Middle frontal gyrus (tissue), 1 donor: Measurements from ENCODE around the gene SHC4.
"Not testable (repeated sequence)": the region's sequence is repeated elsewhere in the genome, so short reads cannot be mapped to it uniquely, and the experiment has no call there.

Experiments
- DNase-seq: peaks from one replicate; pipeline ENCODE4 v3.0.0-alpha.2; 2015; ENCODE audit warnings: low spot score; ENCODE audit errors: extremely low spot score

Gene SHC4

DNA sequence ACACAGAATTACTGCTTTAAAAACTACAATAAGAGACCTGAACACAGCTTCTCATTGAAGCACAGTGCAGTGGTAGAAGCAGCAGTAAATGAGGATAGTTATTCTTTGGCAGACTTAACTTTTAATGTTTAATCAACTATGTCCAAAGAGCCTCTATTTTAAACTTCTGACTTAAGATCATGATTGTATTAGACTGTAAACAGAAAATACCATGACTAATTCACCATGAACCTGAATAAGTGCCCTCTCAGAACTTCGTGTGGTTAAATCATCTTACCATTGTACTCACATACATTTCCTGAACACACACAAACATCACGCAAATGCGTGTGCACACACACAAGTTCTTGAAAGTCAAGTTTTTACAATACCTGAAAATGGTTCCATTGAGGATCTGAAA, 166.8 kb downstream of the SHC4 start:
- no peak for DNase-seq

GRCh38 chr15:48796521-48796920, 167.2 kb downstream of the SHC4 start:
- no peak for DNase-seq

GRCh38 chr15:48795901-48796300, 167.8 kb downstream of the SHC4 start:
- no peak for DNase-seq

DNA sequence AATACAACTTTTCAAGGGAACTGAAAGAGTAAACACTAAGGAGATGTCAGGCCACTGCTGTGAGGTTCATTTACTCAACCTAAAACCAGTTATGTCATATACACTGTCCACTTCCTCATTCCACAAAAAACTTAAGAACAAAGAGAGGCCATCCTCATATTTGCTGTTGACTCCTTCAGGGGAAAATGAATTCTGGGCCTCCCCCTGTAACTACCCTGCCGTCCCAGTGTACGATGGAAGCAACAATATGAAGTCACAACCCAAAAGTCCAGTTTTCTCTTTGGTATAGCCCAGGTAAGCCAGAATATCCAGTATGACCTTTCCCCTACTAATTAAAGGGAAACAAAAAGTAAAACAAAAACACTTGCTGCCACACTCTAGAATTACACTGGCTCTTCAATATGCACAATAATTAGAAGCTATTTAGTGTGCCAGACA, 169.0 kb downstream of the SHC4 start:
- no peak for DNase-seq

- DNase-seq = no peak
Observed at GRCh38 chr15:48792408-48792807, 171.3 kb downstream of the SHC4 start.

DNA sequence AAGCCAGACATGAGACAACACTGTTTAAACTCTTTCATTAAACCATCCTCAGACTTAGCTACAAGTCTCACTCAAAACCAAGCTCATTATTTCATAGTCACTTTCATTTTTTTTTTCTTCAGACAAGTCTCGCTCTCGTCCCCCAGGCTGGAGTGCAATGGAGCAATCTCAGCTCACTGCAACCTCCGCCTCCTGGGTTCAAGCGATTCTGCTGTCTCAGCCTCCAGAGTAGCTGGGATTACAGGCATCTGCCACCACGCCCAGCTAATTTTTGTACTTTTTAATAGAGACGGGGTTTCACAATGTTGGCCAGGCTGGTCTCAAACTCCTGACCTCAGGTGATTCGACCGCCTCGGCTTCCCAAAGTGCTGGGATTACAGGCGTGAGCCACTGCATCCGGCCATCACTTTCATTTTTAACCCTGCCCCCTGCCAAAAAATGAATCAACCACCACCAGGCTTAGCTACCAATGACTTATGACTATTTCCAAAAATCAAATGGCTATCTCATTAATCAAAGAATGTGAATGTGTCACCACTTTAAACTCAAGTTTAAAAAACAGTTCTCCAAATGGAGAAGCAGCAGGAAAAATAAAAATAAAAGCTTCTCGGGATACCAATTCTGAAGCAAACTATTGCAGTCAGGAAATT, 173.1 kb downstream of the SHC4 start:
- DNase-seq = not testable (repeated sequence)

DNA sequence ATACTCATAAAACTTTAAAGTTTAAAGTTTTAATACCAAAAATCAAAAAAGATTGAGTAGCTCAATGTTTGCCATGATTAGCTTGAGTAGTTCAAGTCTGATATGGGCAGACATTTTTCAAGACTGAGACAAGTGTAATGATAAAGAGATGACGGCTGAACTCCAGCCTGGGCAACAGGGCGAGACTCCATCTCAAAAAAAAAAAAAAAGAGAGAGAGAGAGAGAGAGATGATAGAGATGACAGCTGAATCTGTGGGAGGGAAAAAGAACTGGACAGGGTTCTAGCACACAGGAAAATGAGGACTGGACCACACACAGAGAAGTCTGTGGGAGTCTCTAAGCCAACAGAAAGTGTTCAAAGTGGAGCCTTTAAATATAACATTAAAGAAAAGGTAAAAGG, 178.0 kb downstream of the SHC4 start:
- no peak for DNase-seq

DNA sequence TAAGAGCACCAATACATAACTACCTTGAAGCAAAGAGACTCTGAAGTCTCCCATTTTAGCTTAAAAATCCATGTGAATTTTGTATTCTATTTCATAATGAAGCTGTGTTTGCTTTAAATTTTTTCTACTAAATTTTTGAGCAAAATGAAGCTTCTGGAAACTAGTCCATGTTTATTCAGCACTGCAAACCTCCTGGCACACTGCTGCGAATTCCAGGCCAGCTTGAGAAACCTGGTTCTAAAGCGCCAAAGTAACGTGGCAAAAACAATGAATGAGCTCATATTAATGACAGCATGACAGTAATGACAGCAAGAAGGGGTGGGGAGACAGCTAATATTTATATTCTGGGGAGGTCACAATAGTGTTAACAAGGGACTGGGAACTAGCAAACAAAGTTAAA, 178.5 kb downstream of the SHC4 start:
- no peak for DNase-seq

DNA sequence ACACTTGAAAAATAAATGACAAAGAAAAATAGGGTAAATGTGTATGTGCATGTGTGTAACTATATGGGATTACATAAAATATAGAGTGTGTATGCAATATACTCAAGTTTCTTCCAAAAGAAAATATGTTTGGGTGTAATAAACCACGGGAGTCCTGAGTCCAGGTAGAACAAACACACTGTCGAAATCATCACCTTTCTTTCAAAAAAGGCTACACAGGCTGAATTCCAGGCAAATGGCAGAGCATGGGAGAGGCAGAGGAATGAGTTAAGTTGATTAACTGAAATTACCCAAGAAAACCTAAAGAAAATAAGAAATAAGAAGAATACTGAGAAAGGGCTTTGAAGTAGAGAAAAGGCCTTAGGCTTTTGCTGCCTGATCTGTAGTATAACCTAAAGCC, 179.0 kb downstream of the SHC4 start:
- no peak for DNase-seq

DNA sequence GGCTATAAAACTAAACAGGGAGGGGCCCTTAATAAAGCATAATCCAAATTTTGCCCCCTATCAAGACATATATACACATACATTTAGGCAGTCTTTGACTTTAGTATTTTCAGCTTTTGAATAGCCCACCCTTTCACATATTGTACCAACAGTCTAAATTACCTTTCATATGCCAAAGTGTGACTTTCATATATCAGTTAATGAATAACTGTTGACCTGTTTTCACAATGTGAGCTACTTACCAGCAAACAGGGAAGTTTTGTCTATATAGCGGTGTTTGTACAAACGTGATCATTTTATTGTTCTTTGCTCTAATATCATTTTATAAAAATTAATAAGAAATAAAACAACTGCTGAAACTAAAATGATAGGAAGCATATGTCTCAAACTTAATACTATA, 180.8 kb downstream of the SHC4 start:
- DNase-seq = no peak

DNA sequence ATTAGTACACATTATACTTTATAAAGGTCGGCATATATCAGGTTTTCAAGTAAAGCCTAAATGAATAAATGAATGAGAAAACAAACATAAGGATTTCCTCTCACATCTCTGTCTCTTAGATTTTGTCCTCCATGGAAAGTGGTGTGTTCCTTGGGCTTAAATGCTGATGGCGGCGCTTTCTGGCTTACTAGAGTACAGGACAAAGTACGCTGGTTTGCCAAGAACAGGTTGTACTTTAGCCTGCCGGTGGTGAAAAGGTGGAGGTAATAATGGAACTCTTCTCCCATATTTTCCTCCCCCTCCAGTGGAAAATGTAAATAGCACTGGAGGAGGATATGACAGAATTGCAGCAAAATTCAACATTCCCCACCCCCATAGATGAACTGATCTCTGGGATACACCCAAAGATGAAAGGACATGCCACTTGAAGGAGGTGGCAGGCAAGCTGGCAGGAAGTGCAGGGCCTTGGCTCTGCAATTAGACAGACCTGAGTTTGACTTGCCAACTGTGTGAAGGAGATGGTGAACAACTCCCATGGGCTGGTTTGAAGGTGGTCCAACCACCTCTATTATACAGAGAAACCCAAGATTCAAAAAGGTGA, 182.1 kb downstream of the SHC4 start:
- DNase-seq = no peak

- DNase-seq = no peak
Observed at GRCh38 chr15:48781017-48781416, 182.7 kb downstream of the SHC4 start.

DNA sequence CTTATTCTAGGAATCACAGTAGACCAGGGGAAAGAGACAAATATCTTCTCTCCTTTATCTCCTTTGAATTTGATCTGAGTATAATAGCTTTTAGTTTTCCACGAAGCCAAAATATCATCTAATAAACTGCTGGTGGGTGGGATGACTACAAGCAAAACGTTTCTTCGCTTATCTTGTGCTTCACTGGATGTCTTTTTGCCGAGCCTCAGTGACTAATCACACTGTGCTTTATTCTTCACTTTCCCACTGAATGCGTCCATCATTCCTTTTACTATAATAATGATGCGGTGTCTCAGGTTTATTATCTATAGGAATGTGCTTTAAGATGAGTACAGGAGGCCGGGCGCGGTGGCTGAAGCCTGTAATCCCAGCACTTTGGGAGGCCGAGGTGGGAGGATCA, 185.4 kb downstream of the SHC4 start:
- no peak for DNase-seq

- no peak for DNase-seq
Observed at GRCh38 chr15:48777645-48778330, 185.9 kb downstream of the SHC4 start.

DNA sequence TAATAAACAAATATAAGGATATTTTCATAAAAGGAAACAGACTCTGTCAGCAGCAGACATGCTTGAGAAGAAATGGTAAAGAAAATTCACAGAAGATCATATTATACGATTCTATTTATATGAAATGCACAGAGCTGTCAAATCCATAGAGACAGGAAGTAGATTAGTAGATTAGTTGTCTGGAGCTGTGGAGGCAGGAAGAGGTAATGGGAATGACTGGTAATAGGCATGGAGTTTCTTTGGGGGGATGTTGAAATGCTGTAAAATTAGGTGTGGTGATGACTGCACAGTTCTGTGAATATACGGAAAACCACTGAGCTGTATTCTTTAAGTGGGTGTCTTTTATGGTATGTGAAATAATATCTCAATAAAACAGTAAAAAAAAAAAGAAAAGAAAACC, 188.2 kb downstream of the SHC4 start:
- DNase-seq = no peak

DNA sequence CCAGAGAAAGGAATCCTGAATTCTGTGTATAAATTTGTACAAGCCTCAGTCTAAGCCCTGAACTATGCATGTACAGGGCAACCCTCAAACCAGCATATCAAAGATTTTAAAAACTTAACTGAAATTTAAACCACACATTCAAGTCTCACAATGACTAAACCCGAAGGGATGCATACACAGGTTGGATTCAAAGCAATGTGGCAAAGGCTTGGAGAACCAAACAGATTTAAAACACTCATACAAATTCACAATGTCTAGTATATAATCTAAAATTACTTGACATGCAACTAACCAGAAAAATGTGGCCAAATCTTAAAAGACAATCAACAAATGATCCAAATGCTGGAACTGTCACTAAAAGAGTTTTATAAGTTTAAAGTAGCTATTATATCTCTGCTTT, 189.2 kb downstream of the SHC4 start:
- no peak for DNase-seq
